Sigmoid colon (tissue), 7 donors: ENCODE measurements around the gene GRAP2. TPM values are rescaled to one million over a fixed set of nuclear protein-coding genes. Genes with fewer than 3 reads are reported as not detected.

Source experiments
- DNase-seq: peaks from one replicate; pipeline ENCODE4 v3.0.0-alpha.2; 2019
- H3K27ac ChIP-seq, 4 donors: fragments of 200-600 bp; sonication (generic); one replicate each; pipeline ENCODE4 v1.5.1; 2016 to 2019; ENCODE audit warnings: mild to moderate bottlenecking in 1 of 4
- H3K27me3 ChIP-seq, 3 donors: fragments of 200-600 bp; sonication (generic); one replicate each; pipeline ENCODE4 v1.5.1; 2019; ENCODE audit warnings: mild to moderate bottlenecking in 1 of 3
- H3K36me3 ChIP-seq, 4 donors: fragments of 200-600 bp; sonication (generic); one replicate each; pipeline ENCODE4 v1.5.1; 2016 to 2019
- H3K4me1 ChIP-seq, 4 donors: fragments of 200-600 bp; sonication (generic); one replicate each; pipeline ENCODE4 v1.5.1; 2017 to 2019
- H3K4me3 ChIP-seq, 4 donors: fragments of 200-600 bp; sonication (generic); one replicate each; pipeline ENCODE4 v1.5.1; 2017 to 2019; ENCODE audit warnings: mild to moderate bottlenecking in 2 of 4, moderate library complexity in 1 of 4
- H3K9me3 ChIP-seq, 4 donors: fragments of 200-600 bp in 3 of 4; sonication (generic) in 3 of 4; one replicate each; pipeline versions ENCODE4 v1.5.1 to v1.6.1; 2013 to 2019
- EP300 ChIP-seq, 4 donors: sonication (generic); formaldehyde crosslinking; IDR thresholded peaks; one replicate each; pipeline ENCODE4 v1.6.1; 2017; ENCODE audit warnings: antibody characterized with exemption in 4 of 4
- POLR2A ChIP-seq, 2 donors: fragments of 450-650 bp; IDR thresholded peaks; one replicate each; pipeline ENCODE4 v1.6.1; 2016; ENCODE audit warnings: antibody characterized with exemption in 2 of 2, mild to moderate bottlenecking in 2 of 2, moderate library complexity in 2 of 2
- POLR2AphosphoS5 ChIP-seq, 4 donors: sonication (generic); formaldehyde crosslinking; IDR thresholded peaks; one replicate each; pipeline ENCODE4 v1.6.1; 2017; ENCODE audit warnings: antibody characterized with exemption in 4 of 4
- WGBS, 2 donors: extraction: QIAGEN DNeasy Blood & Tissue Kit; methylation state at CpG; one replicate each; pipeline ENCODE4 v1.1.7; 2013; 5-methylcytosine and 5-hydroxymethylcytosine counted together
- intact Hi-C: fragments of 100-400 bp; cut with DNase I; formaldehyde crosslinking; loops from one replicate; pipeline ENCODE4 v1.15.1; 2023
- polyA plus RNA-seq, 3 donors: library from polyadenylated mRNA; stranded (reverse); fragments of 200-250 nt; gene quantifications; one replicate each; pipeline ENCODE4 v1.2.3, GENCODE V29; 2013
- total RNA-seq, 4 donors: library from RNA; depleted of rRNA; stranded (reverse); fragments of >200 nt; gene quantifications; one replicate each; pipeline ENCODE4 v1.1.0, GENCODE V29; 2016
- TF ChIP-seq, protein P1 (sequence below), 4 experiments: fragments of 450-650 bp in 3 of 4; fragments of 200-600 bp in 1 of 4; IDR thresholded peaks; one replicate each; pipeline ENCODE4 v1.5.1; 2016 to 2019; ENCODE audit warnings: antibody characterized with exemption in 4 of 4, mild to moderate bottlenecking in 3 of 4, moderate library complexity in 2 of 4
- donor health status: healthy with polysubstance abuse.
- donor health status: Bipolar disorder and iron deficiency.
- donor health status: healthy.

GRAP2 gene
- total and polyA plus RNA-seq, 7 donors = 0.46 to 9.7 (median 1.4) TPM

DNA sequence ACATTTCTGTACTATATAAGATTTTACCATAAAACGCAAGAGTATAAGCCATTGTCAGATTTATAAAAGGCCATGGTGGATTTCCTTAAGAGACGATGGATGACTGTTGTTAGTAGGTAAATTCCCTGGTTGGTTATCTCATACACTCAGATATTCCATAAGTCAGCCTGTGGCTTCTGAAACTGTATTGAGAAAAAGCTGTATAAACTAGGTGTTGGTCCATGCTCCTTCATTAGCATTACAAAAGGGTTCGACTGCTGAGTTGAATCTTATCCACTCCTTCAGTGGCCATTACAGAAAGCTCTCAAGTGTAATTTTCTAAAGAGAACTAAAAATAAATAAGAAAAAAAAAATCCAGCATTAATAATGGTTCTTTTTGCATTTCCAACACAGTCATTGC lies 5.3 kb downstream of the GRAP2 start:
- 75 to 80% methylated on average over 3 of the region's 3 CpGs for WGBS, 2 donors
- DNase-seq = no peak

GRCh38 chr22:39907047-39907446 lies 6.2 kb downstream of the GRAP2 start:
- H3K4me3 ChIP-seq = no peak overlapping the region
- DNase-seq = no peak
- 75 to 84% methylated on average over 6 of the region's 6 CpGs for WGBS, 2 donors
- TF ChIP-seq EP300 (IDR thresholded peaks at IDR 0.05) (no peak), POLR2A (IDR thresholded peaks at IDR 0.05) (no peak), POLR2AphosphoS5 (IDR thresholded peaks at IDR 0.05) (no peak)
- TF ChIP-seq, protein P1, sequence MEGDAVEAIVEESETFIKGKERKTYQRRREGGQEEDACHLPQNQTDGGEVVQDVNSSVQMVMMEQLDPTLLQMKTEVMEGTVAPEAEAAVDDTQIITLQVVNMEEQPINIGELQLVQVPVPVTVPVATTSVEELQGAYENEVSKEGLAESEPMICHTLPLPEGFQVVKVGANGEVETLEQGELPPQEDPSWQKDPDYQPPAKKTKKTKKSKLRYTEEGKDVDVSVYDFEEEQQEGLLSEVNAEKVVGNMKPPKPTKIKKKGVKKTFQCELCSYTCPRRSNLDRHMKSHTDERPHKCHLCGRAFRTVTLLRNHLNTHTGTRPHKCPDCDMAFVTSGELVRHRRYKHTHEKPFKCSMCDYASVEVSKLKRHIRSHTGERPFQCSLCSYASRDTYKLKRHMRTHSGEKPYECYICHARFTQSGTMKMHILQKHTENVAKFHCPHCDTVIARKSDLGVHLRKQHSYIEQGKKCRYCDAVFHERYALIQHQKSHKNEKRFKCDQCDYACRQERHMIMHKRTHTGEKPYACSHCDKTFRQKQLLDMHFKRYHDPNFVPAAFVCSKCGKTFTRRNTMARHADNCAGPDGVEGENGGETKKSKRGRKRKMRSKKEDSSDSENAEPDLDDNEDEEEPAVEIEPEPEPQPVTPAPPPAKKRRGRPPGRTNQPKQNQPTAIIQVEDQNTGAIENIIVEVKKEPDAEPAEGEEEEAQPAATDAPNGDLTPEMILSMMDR (IDR thresholded peaks at IDR 0.05) = no peak
- intact Hi-C loops = no loop called here
- peaks cover 0 to 19% (median 5%) of the 10 kb centered on the region in 3 donors for H3K27me3 ChIP-seq
- H3K27ac ChIP-seq = no peak overlapping the region
- H3K4me1 ChIP-seq = no peaks in the 10 kb centered on the region
- H3K9me3 ChIP-seq = no peaks in the 10 kb centered on the region
- no peaks in the 10 kb centered on the region for H3K36me3 ChIP-seq

More for the DNA sequence above, 5.3 kb downstream of the GRAP2 start:
- H3K36me3 ChIP-seq = no peaks in the 10 kb centered on the region
- no peak overlapping the region for H3K27ac ChIP-seq
- no peak overlapping the region for H3K4me3 ChIP-seq
- H3K9me3 ChIP-seq = no peaks in the 10 kb centered on the region
- H3K4me1 ChIP-seq = no peaks in the 10 kb centered on the region
- intact Hi-C loops = no loop called here
- TF ChIP-seq POLR2AphosphoS5 (IDR thresholded peaks at IDR 0.05) (no peak), EP300 (IDR thresholded peaks at IDR 0.05) (no peak), POLR2A (IDR thresholded peaks at IDR 0.05) (no peak)
- TF ChIP-seq, protein P1 (IDR thresholded peaks at IDR 0.05) = no peak
- H3K27me3 ChIP-seq = peaks cover 0 to 12% (median 0%) of the 10 kb centered on the region in 3 donors

- intact Hi-C loops = no loop called here
- Histone ChIP-seq H3K4me1 (no peaks in the 10 kb centered on the region), H3K36me3 (no peaks in the 10 kb centered on the region), H3K4me3 (no peak overlapping the region), H3K27ac (no peak overlapping the region), H3K9me3 (no peaks in the 10 kb centered on the region), H3K27me3 (peaks cover 0 to 24% (median 7%) of the 10 kb centered on the region in 3 donors)
- 81 to 88% methylated on average over 9 of the region's 9 CpGs for WGBS, 2 donors
- TF ChIP-seq EP300 (IDR thresholded peaks at IDR 0.05) (no peak), POLR2AphosphoS5 (IDR thresholded peaks at IDR 0.05) (no peak), POLR2A (IDR thresholded peaks at IDR 0.05) (no peak)
- TF ChIP-seq, protein P1 (IDR thresholded peaks at IDR 0.05) = no peak
- DNase-seq = no peak
Observed at GRCh38 chr22:39907605-39908097, 6.8 kb downstream of the GRAP2 start.

- no peaks in the 10 kb centered on the region for H3K4me1 ChIP-seq
- no peak overlapping the region for H3K27ac ChIP-seq
Observed at GRCh38 chr22:39908136-39908535, 7.3 kb downstream of the GRAP2 start.

More at GRCh38 chr22:39908136-39908535, 7.3 kb downstream of the GRAP2 start:
- Histone ChIP-seq H3K36me3 (no peaks in the 10 kb centered on the region), H3K9me3 (no peaks in the 10 kb centered on the region), H3K27me3 (peaks cover 0 to 28% (median 7%) of the 10 kb centered on the region in 3 donors), H3K4me3 (no peak overlapping the region)
- TF ChIP-seq POLR2AphosphoS5 (IDR thresholded peaks at IDR 0.05) = no peak
- TF ChIP-seq EP300 (IDR thresholded peaks at IDR 0.05) = no peak
- no peak for TF ChIP-seq POLR2A (IDR thresholded peaks at IDR 0.05)
- TF ChIP-seq, protein P1 (IDR thresholded peaks at IDR 0.05) = no peak
- 79 to 90% methylated on average over 2 of the region's 2 CpGs for WGBS, 2 donors
- no peak for DNase-seq
- intact Hi-C loops = no loop called here
